ENCODE data around the gene TNRC18.

GRCh38 chr7:5324961-5325360 is 98.7 kb downstream of the TNRC18 start:
- TF ChIP-seq POLR2A (IDR thresholded peaks at IDR 0.05) (no peak), CTCF (IDR thresholded peaks at IDR 0.05) (no peak)

Data from suprapubic skin (tissue), 3 donors.